ENCODE results near the gene RUBCN. TPM values are rescaled to one million over a fixed set of nuclear protein-coding genes. Genes with fewer than 3 reads are reported as not detected.
"Not testable (repeated sequence)": the region's sequence is repeated elsewhere in the genome, so short reads cannot be mapped to it uniquely, and the experiment has no call there.

RUBCN gene
- total and polyA plus RNA-seq, 9 donors, result 9.5 to 36.2 (median 27.4) TPM

DNA sequence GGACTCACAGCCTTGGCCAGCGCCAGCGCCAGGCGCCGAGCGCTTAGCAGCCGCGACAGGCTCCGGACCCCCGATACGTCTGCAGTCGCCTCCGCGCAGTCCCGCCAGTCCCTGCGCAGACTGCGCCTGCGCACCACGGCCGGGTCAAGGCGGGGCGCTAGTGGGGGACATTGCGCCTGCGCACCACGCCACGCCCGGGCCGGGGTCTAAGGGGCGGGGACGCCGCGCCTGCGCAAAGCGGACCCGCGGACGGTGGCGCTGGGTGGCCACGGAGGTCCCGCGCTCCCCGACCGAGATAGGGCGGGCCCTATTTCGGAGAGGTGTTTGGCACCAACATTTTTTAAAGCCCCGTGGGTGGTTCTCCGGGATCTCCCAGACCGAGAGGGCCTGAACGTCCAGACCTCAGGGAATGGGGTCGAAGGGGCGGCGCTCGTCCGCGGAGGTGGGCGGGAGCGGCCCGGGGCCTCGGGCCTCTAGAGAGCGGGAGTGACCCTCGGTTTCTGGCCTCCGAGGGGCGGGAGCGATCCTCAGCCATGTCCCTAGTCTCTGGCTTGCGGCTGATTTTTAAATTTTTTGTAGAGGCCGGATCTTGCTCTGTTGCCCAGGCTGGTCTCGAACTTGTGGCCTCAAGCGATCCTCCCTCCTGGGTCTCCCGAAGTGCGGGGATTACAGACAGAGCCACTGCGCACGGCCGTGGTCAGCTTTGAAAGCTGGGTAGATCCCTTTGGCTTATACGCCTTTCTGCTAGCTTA lies 108.8 kb downstream of the RUBCN start:
- intact Hi-C loops (cut with DNase I), result not testable (repeated sequence)

DNA sequence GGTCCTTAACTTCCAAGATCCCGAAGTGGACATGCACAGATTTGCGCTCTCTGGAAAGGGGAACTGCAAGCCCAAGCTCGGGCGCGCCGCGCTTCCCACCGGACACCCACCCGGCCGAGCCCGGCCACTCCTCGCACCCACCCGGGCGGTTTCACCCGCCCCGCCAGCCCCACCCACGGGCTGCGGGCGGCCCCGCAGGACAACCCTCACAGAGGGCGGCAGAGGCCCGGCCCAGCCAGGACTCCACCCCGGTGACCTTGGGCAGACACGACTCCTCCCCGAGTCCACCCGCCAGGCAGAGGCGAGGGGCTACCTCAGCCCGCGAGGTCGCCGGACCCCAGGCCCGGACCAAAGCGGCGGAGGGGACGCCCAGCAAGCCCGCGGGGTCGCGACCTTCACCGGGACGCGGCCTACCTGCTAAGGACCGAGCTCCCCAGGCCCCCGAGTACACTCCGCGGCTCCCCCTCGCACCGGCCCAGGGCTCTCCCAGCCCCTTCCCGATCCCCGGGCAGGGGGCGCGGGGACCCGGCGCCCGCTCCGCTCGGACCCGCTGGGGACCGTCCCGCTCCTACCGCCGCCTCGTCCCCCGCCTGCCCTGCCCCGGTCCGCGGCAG lies 109.4 kb downstream of the RUBCN start:
- H3K4me1 ChIP-seq (ENCODE audit: insufficient read depth); intact Hi-C loops (cut with DNase I); H3K9me3 ChIP-seq; H3K36me3 ChIP-seq; H3K27me3 ChIP-seq: not testable (repeated sequence)
- peak overlapping the region; percentile 73 for H3K4me3 ChIP-seq
- peak overlapping the region; percentile 81 to 82 for H3K27ac ChIP-seq
- WGBS, 3 donors, result 0 to 1% methylated on average over 12 to 27 of the region's 67 CpGs; no CpG with 5 or more reads in 1 of the 3 donors
- peak in 3 of 5 donors; percentile 28 to 47 (median 46) for DNase-seq

More for the DNA sequence above, 108.8 kb downstream of the RUBCN start:
- Histone ChIP-seq H3K27ac (peak overlapping the region; percentile 81 to 82), H3K4me3 (peak overlapping the region; percentile 73)
- DNase-seq, result peak; percentile 89 to 96 (median 94)
- H3K27me3 ChIP-seq; H3K4me1 ChIP-seq (ENCODE audit: insufficient read depth); H3K9me3 ChIP-seq; H3K36me3 ChIP-seq: not testable (repeated sequence)
- WGBS, 3 donors, result 1 to 2% (median 1%) methylated on average over 44 to 73 of the region's 73 CpGs
- TF ChIP-seq POLR2A (IDR thresholded peaks at IDR 0.05), result peak; percentile 50

- 15 to 18% (median 16%) methylated on average over 1 to 6 of the region's 18 CpGs for WGBS, 3 donors
- H3K27ac ChIP-seq; intact Hi-C loops (cut with DNase I): not testable (repeated sequence)
These were observed 110.1 kb downstream of the RUBCN start for GRCh38 chr3:197626404-197627157.

DNA sequence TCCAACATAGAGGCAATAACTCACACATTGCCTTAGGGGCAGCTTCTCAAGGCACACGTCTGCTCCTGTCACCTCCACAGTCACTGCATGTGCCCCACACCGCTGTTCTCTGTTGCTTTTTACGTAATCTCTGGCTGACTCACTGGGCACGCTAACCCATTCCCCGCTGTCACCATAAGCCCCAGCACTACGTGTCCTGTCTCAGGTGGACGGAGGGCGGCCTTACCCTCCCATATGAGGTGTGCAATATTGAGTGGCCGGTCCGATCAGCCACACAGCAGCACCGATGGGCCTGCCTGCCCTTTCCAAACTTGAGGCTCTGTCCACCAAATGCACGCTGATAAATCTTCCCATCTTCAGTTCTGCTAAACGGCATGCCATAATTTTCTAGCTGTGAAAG lies 115.2 kb downstream of the RUBCN start:
- H3K4me1 ChIP-seq (ENCODE audit: insufficient read depth), result not testable (repeated sequence)

More at GRCh38 chr3:197626404-197627157, 110.1 kb downstream of the RUBCN start:
- H3K27me3 ChIP-seq; H3K9me3 ChIP-seq; DNase-seq; H3K4me1 ChIP-seq (ENCODE audit: insufficient read depth); H3K36me3 ChIP-seq: not testable (repeated sequence)
- peak overlapping the region; percentile 38 for H3K4me3 ChIP-seq

More for the DNA sequence above, 115.2 kb downstream of the RUBCN start:
- H3K4me3 ChIP-seq; intact Hi-C loops (cut with DNase I); H3K9me3 ChIP-seq; DNase-seq; H3K27me3 ChIP-seq; H3K27ac ChIP-seq; H3K36me3 ChIP-seq: not testable (repeated sequence)
- WGBS, 3 donors, result 94 to 95% (median 95%) methylated on average over 13 of the region's 13 CpGs

MicroRNA genes within 50 kb of the gene (microRNA counts, 767-probe panel; counts per million panel counts)
- microRNA hsa-miR-922, result 530 counts per million, percentile 78 among the panel's probes with 10 or more counts

Other genes starting within 250 kb of the RUBCN start
- 10 to 100 TPM in 3 of 7 donors, 1 to 10 TPM in 4; 3.3 to 15.4 (median 9.9) TPM for gene BDH1, start 180.9 kb downstream of the RUBCN start, total RNA-seq
- gene BDH1, start 180.9 kb downstream of the RUBCN start, polyA plus RNA-seq, result 10 to 100 TPM; 11.7 to 14.4 TPM
- 10 to 100 TPM; 23.8 to 70.5 (median 58.0) TPM for gene FYTTD1, start 13.0 kb upstream of the RUBCN start, total RNA-seq
- 10 to 100 TPM; 16.8 to 49.6 TPM for gene FYTTD1, start 13.0 kb upstream of the RUBCN start, polyA plus RNA-seq
- gene LRCH3, start 54.4 kb upstream of the RUBCN start, total RNA-seq, result 100 to 1,000 TPM in 2 of 7 donors, 10 to 100 TPM in 5; 44.4 to 192 (median 61.6) TPM
- gene LRCH3, start 54.4 kb upstream of the RUBCN start, polyA plus RNA-seq, result 10 to 100 TPM; 20.9 to 69.6 TPM
- gene RPL35A, start 213.3 kb upstream of the RUBCN start, total RNA-seq, result 1,000 to 10,000 TPM; 1,036 to 2,796 (median 2,128) TPM
- gene RPL35A, start 213.3 kb upstream of the RUBCN start, polyA plus RNA-seq, result 1,000 to 10,000 TPM; 3,374 to 4,524 TPM
- 10 to 100 TPM in 3 of 7 donors, 1 to 10 TPM in 4; 5.1 to 12.8 (median 8.7) TPM for gene LMLN, start 223.3 kb upstream of the RUBCN start, total RNA-seq
- gene LMLN, start 223.3 kb upstream of the RUBCN start, polyA plus RNA-seq, result 1 to 10 TPM; 2.4 to 7.0 TPM